Measurements from ENCODE around the gene HYDIN.
"Not testable (repeated sequence)": the region's sequence is repeated elsewhere in the genome, so short reads cannot be mapped to it uniquely, and the experiment has no call there.

GRCh38 chr16:71027511-71027910 lies 203.0 kb downstream of the HYDIN start:
- TF ChIP-seq POLR2A (IDR thresholded peaks at IDR 0.05; ENCODE audit: low read length); GATA1 (IDR thresholded peaks at IDR 0.05; ENCODE audit: low read depth, low read length): not testable (repeated sequence)

Measured in erythroblast (primary cell).